Measurements from ENCODE around the gene HDDC2.

HDDC2 gene

DNA sequence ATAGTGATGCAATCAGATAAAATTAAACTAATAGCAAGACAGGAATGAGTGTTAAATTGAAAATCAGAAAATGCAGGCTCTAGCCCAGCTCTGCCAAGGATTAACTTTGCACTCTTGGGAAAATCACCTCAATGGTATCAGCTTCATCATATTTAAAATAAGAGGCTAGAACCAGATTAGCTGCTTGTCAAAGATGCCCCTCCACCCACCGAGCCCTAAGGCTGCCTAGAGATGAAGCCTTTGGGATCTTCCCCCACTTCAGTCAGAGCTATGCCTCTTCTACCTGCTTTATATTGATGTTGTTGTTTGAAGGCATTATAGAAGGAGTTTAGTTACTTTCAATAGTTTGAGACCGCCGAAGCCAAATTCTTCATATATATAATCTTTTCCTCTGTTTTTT is 47.4 kb downstream of the HDDC2 start:
- DNase-seq (ENCODE audit: low read depth): no peak
- TF ChIP-seq, protein P1, sequence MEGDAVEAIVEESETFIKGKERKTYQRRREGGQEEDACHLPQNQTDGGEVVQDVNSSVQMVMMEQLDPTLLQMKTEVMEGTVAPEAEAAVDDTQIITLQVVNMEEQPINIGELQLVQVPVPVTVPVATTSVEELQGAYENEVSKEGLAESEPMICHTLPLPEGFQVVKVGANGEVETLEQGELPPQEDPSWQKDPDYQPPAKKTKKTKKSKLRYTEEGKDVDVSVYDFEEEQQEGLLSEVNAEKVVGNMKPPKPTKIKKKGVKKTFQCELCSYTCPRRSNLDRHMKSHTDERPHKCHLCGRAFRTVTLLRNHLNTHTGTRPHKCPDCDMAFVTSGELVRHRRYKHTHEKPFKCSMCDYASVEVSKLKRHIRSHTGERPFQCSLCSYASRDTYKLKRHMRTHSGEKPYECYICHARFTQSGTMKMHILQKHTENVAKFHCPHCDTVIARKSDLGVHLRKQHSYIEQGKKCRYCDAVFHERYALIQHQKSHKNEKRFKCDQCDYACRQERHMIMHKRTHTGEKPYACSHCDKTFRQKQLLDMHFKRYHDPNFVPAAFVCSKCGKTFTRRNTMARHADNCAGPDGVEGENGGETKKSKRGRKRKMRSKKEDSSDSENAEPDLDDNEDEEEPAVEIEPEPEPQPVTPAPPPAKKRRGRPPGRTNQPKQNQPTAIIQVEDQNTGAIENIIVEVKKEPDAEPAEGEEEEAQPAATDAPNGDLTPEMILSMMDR (IDR thresholded peaks at IDR 0.05; ENCODE audit: control insufficient read depth, insufficient read depth, low read depth, low read length, missing control alignments): no peak
- no peak overlapping the region for H3K4me3 ChIP-seq (ENCODE audit: control insufficient read depth, low read depth, low read length)

DNA sequence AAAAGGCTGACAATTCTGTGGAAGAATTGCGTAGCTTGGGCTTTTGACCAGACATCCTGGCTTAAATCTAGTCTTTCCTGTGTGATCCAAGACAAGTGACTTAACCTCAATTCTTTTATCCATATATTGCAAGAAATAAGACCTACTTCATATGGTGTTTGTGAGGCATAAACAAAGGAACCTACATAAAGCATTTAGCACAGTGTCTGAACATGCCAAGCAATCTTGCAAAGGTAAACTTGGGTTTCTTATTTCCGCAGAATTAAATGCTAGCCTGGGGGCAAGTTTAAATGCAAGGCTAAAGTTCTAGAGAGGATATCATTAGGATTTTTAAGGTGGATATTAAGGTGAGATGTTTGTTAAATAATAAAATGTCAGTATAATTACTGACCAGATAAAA is 47.9 kb downstream of the HDDC2 start:
- H3K4me3 ChIP-seq (ENCODE audit: control insufficient read depth, low read depth, low read length): no peak overlapping the region
- TF ChIP-seq, protein P1 (IDR thresholded peaks at IDR 0.05; ENCODE audit: control insufficient read depth, insufficient read depth, low read depth, low read length, missing control alignments): no peak
- no peak for DNase-seq (ENCODE audit: low read depth)

- H3K4me3 ChIP-seq (ENCODE audit: control insufficient read depth, low read depth, low read length): no peak overlapping the region
- DNase-seq (ENCODE audit: low read depth): no peak
- TF ChIP-seq, protein P1 (IDR thresholded peaks at IDR 0.05; ENCODE audit: control insufficient read depth, insufficient read depth, low read depth, low read length, missing control alignments): no peak
These were observed 48.9 kb downstream of the HDDC2 start for GRCh38 chr6:125252891-125253290.

DNA sequence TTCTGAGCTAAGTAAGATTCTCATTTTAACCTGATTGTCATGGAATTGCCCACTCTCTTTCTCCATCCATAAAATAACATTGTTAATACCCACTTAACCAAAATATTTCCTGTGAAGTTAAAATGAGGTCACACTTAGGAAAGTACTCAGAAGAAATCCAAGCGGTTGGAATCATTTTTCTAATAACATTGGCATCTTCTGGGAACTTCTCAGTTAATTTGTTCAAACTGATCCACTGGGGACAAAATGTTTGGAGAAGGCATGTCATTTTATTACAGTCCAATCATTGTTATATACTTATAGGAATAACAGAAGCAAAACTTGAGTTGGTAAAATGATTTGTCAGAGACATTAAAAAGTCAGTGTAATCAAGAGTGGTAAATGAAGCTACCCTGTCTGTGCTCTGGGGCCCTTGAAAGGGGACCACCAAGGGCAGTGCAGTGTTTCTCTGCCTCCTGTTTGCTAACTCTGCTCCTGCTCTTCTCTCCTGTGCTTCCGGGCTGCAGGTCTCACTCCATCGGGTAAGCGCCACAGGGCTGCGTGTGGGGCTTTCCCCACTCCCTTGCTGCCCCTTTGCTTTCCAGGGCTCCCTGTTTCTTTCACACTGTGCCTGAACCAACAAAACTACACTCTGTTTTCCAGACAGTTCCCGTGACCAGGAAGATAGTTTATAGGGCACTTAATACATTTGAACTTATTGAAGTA is 50.1 kb downstream of the HDDC2 start:
- DNase-seq (ENCODE audit: low read depth): no peak
- no peak overlapping the region for H3K4me3 ChIP-seq (ENCODE audit: control insufficient read depth, low read depth, low read length)
- TF ChIP-seq, protein P1 (IDR thresholded peaks at IDR 0.05; ENCODE audit: control insufficient read depth, insufficient read depth, low read depth, low read length, missing control alignments): no peak

GRCh38 chr6:125250511-125250910 is 51.3 kb downstream of the HDDC2 start:
- TF ChIP-seq, protein P1 (IDR thresholded peaks at IDR 0.05; ENCODE audit: control insufficient read depth, insufficient read depth, low read depth, low read length, missing control alignments): no peak
- H3K4me3 ChIP-seq (ENCODE audit: control insufficient read depth, low read depth, low read length): no peak overlapping the region
- DNase-seq (ENCODE audit: low read depth): no peak

DNA sequence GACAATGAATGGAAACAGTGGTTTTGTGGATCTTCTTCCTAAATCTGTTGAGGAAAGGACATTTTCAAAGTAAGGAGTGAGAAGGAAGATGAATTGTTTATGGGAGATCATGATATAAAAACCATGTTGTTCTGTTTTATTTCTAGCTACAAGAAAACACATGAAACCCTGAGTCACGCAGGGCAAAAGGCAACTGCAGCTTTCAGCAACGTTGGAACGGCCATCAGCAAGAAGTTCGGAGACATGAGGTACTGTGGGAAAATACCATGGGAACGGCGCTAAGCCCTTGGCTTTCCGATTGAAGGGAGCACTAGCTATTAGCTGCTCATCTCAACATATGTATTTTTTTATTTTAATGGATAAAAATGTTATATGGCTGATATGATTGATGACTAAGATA is 53.6 kb downstream of the HDDC2 start:
- H3K4me3 ChIP-seq (ENCODE audit: control insufficient read depth, low read depth, low read length): no peak overlapping the region
- DNase-seq (ENCODE audit: low read depth): no peak
- TF ChIP-seq, protein P1 (IDR thresholded peaks at IDR 0.05; ENCODE audit: control insufficient read depth, insufficient read depth, low read depth, low read length, missing control alignments): no peak
